ENCODE data around the gene PTCD3. TPM values are rescaled to one million over a fixed set of nuclear protein-coding genes. Genes with fewer than 3 reads are reported as not detected.

Gene PTCD3
- polyA plus RNA-seq, 1 of the 3 experiments (the other 2 are of a cell fraction) = 44.5 TPM

GRCh38 chr2:86157009-86157556 is 51.0 kb downstream of the PTCD3 start:
- Histone ChIP-seq H3K9me3 (no peaks in the 10 kb centered on the region), H3K4me1 (ENCODE audit: control insufficient read depth in 1 of 2, insufficient read depth in 2 of 2, low read depth in 1 of 2, low read length in 1 of 2) (no peaks in the 10 kb centered on the region), H3K4me2 (no peak overlapping the region), H2AFZ (ENCODE audit: low read depth) (no peak overlapping the region), H3K9ac (no peak overlapping the region), H4K20me1 (ENCODE audit: insufficient read depth) (no peaks in the 10 kb centered on the region), H3K79me2 (ENCODE audit: insufficient read depth) (0 out of 2 replicates have a peak, but pooled peaks cover 4% of the 10 kb centered on the region), H3K36me3 (replicated peaks in 1 of 2; ENCODE audit: control insufficient read depth in 1 of 2, insufficient read depth in 2 of 2, low read length in 1 of 2) (peaks cover 59 to 76% of the 10 kb centered on the region in 2 experiments), H3F3A (replicated peaks; ENCODE audit: insufficient read depth) (peaks cover 4% of the 10 kb centered on the region), H3K4me3 (ENCODE audit: low read depth in 2 of 2, low read length in 1 of 2) (no peak overlapping the region), H3K27me3 (ENCODE audit: insufficient read depth) (no peaks in the 10 kb centered on the region), H3K27ac (ENCODE audit: low read depth in 2 of 2, low read length in 1 of 2) (no peak overlapping the region), H3K9me2 (no peaks in the 10 kb centered on the region)
- no peak for TF ChIP-seq TEAD4 (IDR thresholded peaks at IDR 0.05; ENCODE audit: borderline replicate concordance, insufficient read depth)
- no peak for TF ChIP-seq MXI1 (IDR thresholded peaks at IDR 0.05; ENCODE audit: low read depth, low read length)
- no peak for TF ChIP-seq USF2 (IDR thresholded peaks at IDR 0.05; ENCODE audit: borderline replicate concordance, low read depth, low read length)
- no peak for TF ChIP-seq RFX5 (IDR thresholded peaks at IDR 0.05; ENCODE audit: low read length)
- no peak for TF ChIP-seq RAD21 (IDR thresholded peaks at IDR 0.05; ENCODE audit: low read length)
- TF ChIP-seq USF1 (IDR thresholded peaks at IDR 0.05; ENCODE audit: borderline replicate concordance, low read depth) = no peak
- TF ChIP-seq FOXM1 (IDR thresholded peaks at IDR 0.05; ENCODE audit: low read depth) = no peak
- TF ChIP-seq YY1 (IDR thresholded peaks at IDR 0.05; ENCODE audit: low read depth) = no peak
- TF ChIP-seq MAX (IDR thresholded peaks at IDR 0.05; ENCODE audit: low read depth) = no peak
- 95% methylated on average over 2 of the region's 2 CpGs for WGBS (ENCODE audit: low lambda C conversion rate)
- no peak for DNase-seq
- ChIA-PET CTCF (no interaction called here), POLR2A (no interaction called here)

GRCh38 chr2:86158286-86158685 is 52.3 kb downstream of the PTCD3 start:
- Histone ChIP-seq H3K27me3 (ENCODE audit: insufficient read depth) (no peaks in the 10 kb centered on the region), H3K4me1 (ENCODE audit: control insufficient read depth in 1 of 2, insufficient read depth in 2 of 2, low read depth in 1 of 2, low read length in 1 of 2) (no peaks in the 10 kb centered on the region), H3F3A (replicated peaks; ENCODE audit: insufficient read depth) (peaks cover 4% of the 10 kb centered on the region), H4K20me1 (ENCODE audit: insufficient read depth) (no peaks in the 10 kb centered on the region), H3K4me3 (ENCODE audit: low read depth in 2 of 2, low read length in 1 of 2) (no peak overlapping the region), H3K27ac (ENCODE audit: low read depth in 2 of 2, low read length in 1 of 2) (no peak overlapping the region), H3K36me3 (replicated peaks in 1 of 2; ENCODE audit: control insufficient read depth in 1 of 2, insufficient read depth in 2 of 2, low read length in 1 of 2) (peaks cover 58 to 87% of the 10 kb centered on the region in 2 experiments), H3K9ac (no peak overlapping the region), H3K9me2 (no peaks in the 10 kb centered on the region), H2AFZ (ENCODE audit: low read depth) (no peak overlapping the region), H3K9me3 (no peaks in the 10 kb centered on the region), H3K4me2 (no peak overlapping the region), H3K79me2 (ENCODE audit: insufficient read depth) (0 out of 2 replicates have a peak, but pooled peaks cover 4% of the 10 kb centered on the region)
- 98% methylated on average over 4 of the region's 4 CpGs for WGBS (ENCODE audit: low lambda C conversion rate)
- no peak for DNase-seq
- ChIA-PET POLR2A (interaction anchor here (0.6 kb wide), 2 partner anchors 10 to 242 kb away, joined by 3 to 4 read pairs; no protein-coding TSS in a partner anchor), CTCF (no interaction called here)
- TF ChIP-seq CTCF (IDR thresholded peaks at IDR 0.05) (no peak), TCF12 (IDR thresholded peaks at IDR 0.05) (no peak), SIN3A (IDR thresholded peaks at IDR 0.05; ENCODE audit: borderline replicate concordance, low read depth, low read length) (no peak), JUND (IDR thresholded peaks at IDR 0.05) (no peak), YY1 (IDR thresholded peaks at IDR 0.05; ENCODE audit: low read depth) (no peak), IRF3 (IDR thresholded peaks at IDR 0.05; ENCODE audit: low read depth, low read length) (no peak), RCOR1 (IDR thresholded peaks at IDR 0.05; ENCODE audit: low read length) (no peak), EP300 (IDR thresholded peaks at IDR 0.05; ENCODE audit: borderline replicate concordance in 1 of 2, low read depth in 1 of 2, low read length in 1 of 2) (no peak), FOXJ3 (CRISPR knock-in tag; IDR thresholded peaks at IDR 0.05) (no peak), MAX (IDR thresholded peaks at IDR 0.05; ENCODE audit: low read depth) (no peak), USF2 (IDR thresholded peaks at IDR 0.05; ENCODE audit: borderline replicate concordance, low read depth, low read length) (no peak), NRF1 (IDR thresholded peaks at IDR 0.05; ENCODE audit: low read depth, low read length) (no peak)
